Loucy (cell line): ENCODE data around the gene C17orf67.

Experiments used
- H2AFZ ChIP-seq: fragments of 200-600 bp; sonication (generic); 2 replicates; pipeline ENCODE4 v1.6.0; 2016; ENCODE audit warnings: antibody characterized with exemption, mild to moderate bottlenecking, low read length, moderate library complexity
- H3F3A ChIP-seq: fragments of 200-600 bp; 2 replicates; pipeline ENCODE4 v1.6.0; 2016; ENCODE audit warnings: antibody characterized with exemption, low read depth, mild to moderate bottlenecking
- H3K27me3 ChIP-seq: fragments of 200-600 bp; sonication (generic); 2 replicates; pipeline ENCODE4 v1.6.1; 2014; ENCODE audit warnings: low read length, mild to moderate bottlenecking; ENCODE audit not compliant: insufficient read depth, poor library complexity, severe bottlenecking
- H3K36me3 ChIP-seq: fragments of 200-600 bp; sonication (generic); 2 replicates; pipeline ENCODE4 v1.6.1; 2016; ENCODE audit warnings: low read length; ENCODE audit not compliant: insufficient read depth
- H3K4me1 ChIP-seq: fragments of 200-600 bp; sonication (generic); 2 replicates; pipeline ENCODE4 v1.5.1; 2014; ENCODE audit warnings: low read length, mild to moderate bottlenecking; ENCODE audit not compliant: insufficient read depth, poor library complexity, severe bottlenecking
- H3K4me2 ChIP-seq: fragments of 200-600 bp; sonication (generic); 2 replicates; pipeline ENCODE4 v1.6.0; 2014; ENCODE audit warnings: antibody characterized with exemption, low read length, low read depth, mild to moderate bottlenecking; ENCODE audit not compliant: poor library complexity, severe bottlenecking
- H3K4me3 ChIP-seq: fragments of 200-600 bp; sonication (generic); 2 replicates; pipeline ENCODE4 v1.5.1; 2014; ENCODE audit warnings: low read length, mild to moderate bottlenecking, mixed read lengths; ENCODE audit not compliant: poor library complexity, severe bottlenecking
- H3K79me2 ChIP-seq: fragments of 200-600 bp; sonication (generic); 2 replicates; pipeline ENCODE4 v1.6.1; 2014; ENCODE audit warnings: low read length; ENCODE audit not compliant: insufficient read depth
- H3K9ac ChIP-seq: fragments of 200-600 bp; sonication (generic); 2 replicates; pipeline ENCODE4 v1.6.0; 2014; ENCODE audit warnings: mild to moderate bottlenecking, low read depth, low read length, moderate library complexity; ENCODE audit not compliant: poor library complexity, severe bottlenecking
- H3K9me2 ChIP-seq: fragments of 200-600 bp; sonication (generic); replicated peaks from 2 replicates; pipeline ENCODE4 v1.6.1; 2016; ENCODE audit warnings: low read depth, low read length, mixed read lengths
- H3K9me3 ChIP-seq: fragments of 200-600 bp; sonication (generic); 2 replicates; pipeline ENCODE4 v1.6.1; 2014; ENCODE audit warnings: mild to moderate bottlenecking, antibody characterized with exemption, low read length, low read depth; ENCODE audit not compliant: insufficient read depth
- H4K20me1 ChIP-seq: fragments of 200-600 bp; sonication (generic); 2 replicates; pipeline ENCODE4 v1.6.0; 2014; ENCODE audit warnings: antibody characterized with exemption, low read length, mild to moderate bottlenecking; ENCODE audit not compliant: insufficient read depth, poor library complexity, severe bottlenecking
- CTCF ChIP-seq: fragments of 200-600 bp; sonication (generic); conservative IDR thresholded peaks from 2 replicates; pipeline ENCODE4 v1.5.1; 2014; ENCODE audit warnings: mild to moderate bottlenecking, antibody characterized with exemption, low read length
- EZH2phosphoT487 ChIP-seq: fragments of 200-600 bp; IDR thresholded peaks from 2 replicates; pipeline ENCODE4 v1.6.1; 2018; ENCODE audit warnings: antibody characterized with exemption, mild to moderate bottlenecking, moderate library complexity, borderline replicate concordance

The C17orf67 gene

GRCh38 chr17:56781906-56782305 is 51.8 kb downstream of the C17orf67 start:
- no peaks in the 10 kb centered on the region for H3K9me2 ChIP-seq
- H2AFZ ChIP-seq = no peak overlapping the region
- H3K4me2 ChIP-seq = no peak overlapping the region
- H4K20me1 ChIP-seq = no peaks in the 10 kb centered on the region
- no peaks in the 10 kb centered on the region for H3K36me3 ChIP-seq
- peaks cover 30% of the 10 kb centered on the region for H3F3A ChIP-seq
- TF ChIP-seq CTCF (no peak), EZH2phosphoT487 (no peak)
- H3K9me3 ChIP-seq = no peaks in the 10 kb centered on the region
- H3K4me1 ChIP-seq = peaks cover 77% of the 10 kb centered on the region
- H3K9ac ChIP-seq = peak overlapping the region; percentile 97
- H3K79me2 ChIP-seq = no peaks in the 10 kb centered on the region
- no peak overlapping the region for H3K4me3 ChIP-seq
- H3K27me3 ChIP-seq = no peaks in the 10 kb centered on the region

- Histone ChIP-seq H3K4me1 (peaks cover 65% of the 10 kb centered on the region), H3K4me2 (peak overlapping the region; percentile 94), H4K20me1 (no peaks in the 10 kb centered on the region), H3K79me2 (no peaks in the 10 kb centered on the region), H3K9me3 (no peaks in the 10 kb centered on the region), H2AFZ (peak overlapping the region; percentile 23; the same call in 1 of the 2 replicates), H3K9ac (peak overlapping the region; percentile 97), H3K4me3 (peak overlapping the region; percentile 73), H3F3A (peaks cover 26% of the 10 kb centered on the region), H3K27me3 (no peaks in the 10 kb centered on the region), H3K9me2 (no peaks in the 10 kb centered on the region), H3K36me3 (no peaks in the 10 kb centered on the region)
- TF ChIP-seq CTCF (peak; percentile 87), EZH2phosphoT487 (no peak)
Observed at GRCh38 chr17:56779898-56780777, 53.6 kb downstream of the C17orf67 start.

- Histone ChIP-seq H2AFZ (no peak overlapping the region), H3K9me3 (no peaks in the 10 kb centered on the region)
Observed at GRCh38 chr17:56779322-56779721, 54.4 kb downstream of the C17orf67 start.

More at GRCh38 chr17:56779322-56779721, 54.4 kb downstream of the C17orf67 start:
- H3K4me1 ChIP-seq = peaks cover 64% of the 10 kb centered on the region
- no peaks in the 10 kb centered on the region for H3K79me2 ChIP-seq
- peak overlapping the region; percentile 73 for H3K4me3 ChIP-seq
- no peaks in the 10 kb centered on the region for H3K36me3 ChIP-seq
- no peaks in the 10 kb centered on the region for H3K9me2 ChIP-seq
- no peaks in the 10 kb centered on the region for H3K27me3 ChIP-seq
- peaks cover 26% of the 10 kb centered on the region for H3F3A ChIP-seq
- no peak for TF ChIP-seq CTCF
- TF ChIP-seq EZH2phosphoT487 = no peak
- peak overlapping the region; percentile 97 for H3K9ac ChIP-seq
- peak overlapping the region; percentile 94 for H3K4me2 ChIP-seq
- H4K20me1 ChIP-seq = no peaks in the 10 kb centered on the region
